NCI-H2196 (cell line): ENCODE data around the gene MRPL14.
"Not testable (repeated sequence)": the region's sequence is repeated elsewhere in the genome, so short reads cannot be mapped to it uniquely, and the experiment has no call there.

ENCODE experiments used
- DNase-seq: peaks from one replicate; lab custom pipeline; 2025; ENCODE audit not compliant: unreplicated experiment; lab: John Stamatoyannopoulos, UW

MRPL14 gene

GRCh38 chr6:44102527-44102926, 24.7 kb downstream of the MRPL14 start:
- no peak for DNase-seq

GRCh38 chr6:44101832-44102231, 25.4 kb downstream of the MRPL14 start:
- no peak for DNase-seq

- DNase-seq = peak; percentile 25
These were observed 27.1 kb downstream of the MRPL14 start for GRCh38 chr6:44100088-44100550.

- DNase-seq = no peak
These were observed 28.1 kb downstream of the MRPL14 start for GRCh38 chr6:44099192-44099591.

- DNase-seq = no peak
These were observed 29.4 kb downstream of the MRPL14 start for GRCh38 chr6:44097782-44098317.

- peak; percentile 95 for DNase-seq
These were observed 30.6 kb downstream of the MRPL14 start for GRCh38 chr6:44096612-44097011.

- not testable (repeated sequence) for DNase-seq
These were observed 32.0 kb downstream of the MRPL14 start for GRCh38 chr6:44095243-44095623.

GRCh38 chr6:44094403-44095242, 32.6 kb downstream of the MRPL14 start:
- DNase-seq = no peak

GRCh38 chr6:44093750-44094402, 33.4 kb downstream of the MRPL14 start:
- no peak for DNase-seq

- DNase-seq = no peak
These were observed 34.2 kb downstream of the MRPL14 start for GRCh38 chr6:44093066-44093465.

- DNase-seq = no peak
These were observed 35.0 kb downstream of the MRPL14 start for GRCh38 chr6:44091981-44092884.

- not testable (repeated sequence) for DNase-seq
These were observed 35.9 kb downstream of the MRPL14 start for GRCh38 chr6:44091356-44091755.

- no peak for DNase-seq
These were observed 36.8 kb downstream of the MRPL14 start for GRCh38 chr6:44090465-44090864.

- DNase-seq = no peak
These were observed 38.2 kb downstream of the MRPL14 start for GRCh38 chr6:44088827-44089590.

- no peak for DNase-seq
These were observed 39.6 kb downstream of the MRPL14 start for GRCh38 chr6:44087623-44088022.

GRCh38 chr6:44086931-44087574, 40.2 kb downstream of the MRPL14 start:
- peak; percentile 56 for DNase-seq

- DNase-seq = no peak
These were observed 42.0 kb downstream of the MRPL14 start for GRCh38 chr6:44085219-44085618.

- no peak for DNase-seq
These were observed 42.8 kb downstream of the MRPL14 start for GRCh38 chr6:44084231-44085014.

GRCh38 chr6:44082872-44083321, 44.4 kb downstream of the MRPL14 start:
- DNase-seq = no peak
